22Rv1 (cell line): ENCODE data around the gene THEMIS.

Source experiments
- ZFX ChIP-seq: fragments of 450-650 bp; IDR thresholded peaks from 2 replicates; pipeline ENCODE4 v1.6.1; 2017; ENCODE audit warnings: antibody characterized with exemption, borderline replicate concordance
- TF ChIP-seq, protein P1 (sequence below): fragments of 450-650 bp; IDR thresholded peaks from 2 replicates; pipeline ENCODE4 v1.5.1; 2017; ENCODE audit warnings: mild to moderate bottlenecking

DNA sequence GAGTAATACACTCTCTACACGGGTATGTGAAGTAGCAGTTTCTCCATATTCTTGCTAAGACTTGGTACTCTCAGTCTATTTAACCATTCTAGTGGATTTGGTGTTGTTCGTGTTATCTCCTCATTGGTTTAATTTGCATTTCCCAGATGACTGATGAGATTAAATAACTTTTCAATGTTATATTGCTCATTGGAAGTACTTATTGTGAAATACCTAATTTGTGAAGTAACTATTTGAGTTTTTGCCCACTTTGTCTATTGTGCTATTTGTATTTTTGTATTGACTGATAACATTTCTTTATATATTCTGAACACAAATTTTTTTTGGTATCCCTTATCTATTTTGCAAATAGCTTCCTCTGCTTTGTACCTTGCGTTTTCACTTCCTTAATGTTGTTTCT, 167.9 kb downstream of the THEMIS start:
- TF ChIP-seq, protein P1, sequence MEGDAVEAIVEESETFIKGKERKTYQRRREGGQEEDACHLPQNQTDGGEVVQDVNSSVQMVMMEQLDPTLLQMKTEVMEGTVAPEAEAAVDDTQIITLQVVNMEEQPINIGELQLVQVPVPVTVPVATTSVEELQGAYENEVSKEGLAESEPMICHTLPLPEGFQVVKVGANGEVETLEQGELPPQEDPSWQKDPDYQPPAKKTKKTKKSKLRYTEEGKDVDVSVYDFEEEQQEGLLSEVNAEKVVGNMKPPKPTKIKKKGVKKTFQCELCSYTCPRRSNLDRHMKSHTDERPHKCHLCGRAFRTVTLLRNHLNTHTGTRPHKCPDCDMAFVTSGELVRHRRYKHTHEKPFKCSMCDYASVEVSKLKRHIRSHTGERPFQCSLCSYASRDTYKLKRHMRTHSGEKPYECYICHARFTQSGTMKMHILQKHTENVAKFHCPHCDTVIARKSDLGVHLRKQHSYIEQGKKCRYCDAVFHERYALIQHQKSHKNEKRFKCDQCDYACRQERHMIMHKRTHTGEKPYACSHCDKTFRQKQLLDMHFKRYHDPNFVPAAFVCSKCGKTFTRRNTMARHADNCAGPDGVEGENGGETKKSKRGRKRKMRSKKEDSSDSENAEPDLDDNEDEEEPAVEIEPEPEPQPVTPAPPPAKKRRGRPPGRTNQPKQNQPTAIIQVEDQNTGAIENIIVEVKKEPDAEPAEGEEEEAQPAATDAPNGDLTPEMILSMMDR: no peak
- TF ChIP-seq ZFX: no peak
